Measurements from ENCODE around the gene PYGM.
A peak's percentile ranks its signal among the peaks of the same experiment; 100 is the strongest.

Gene PYGM

GRCh38 chr11:64759722-64760719 is at the start of gene PYGM:
Gene PYGM (minus strand): TSS chr11:64759974. CDS start chr11:64759898, 76 bp downstream.
- peak within 1 kb of the TSS; percentile 63 for H3K27ac ChIP-seq
- peak; percentile 88 for DNase-seq

GRCh38 chr11:64805481-64805880 is 45.7 kb upstream of the PYGM start:
- Histone ChIP-seq H3K9me3 (ENCODE audit: severe bottlenecking) (no peaks in the 10 kb centered on the region), H3K27ac (no peak overlapping the region), H3K4me3 (ENCODE audit: low read depth, low read length) (no peak overlapping the region), H3K36me3 (peaks cover 56% of the 10 kb centered on the region), H3K27me3 (ENCODE audit: insufficient read depth, low read depth, severe bottlenecking) (no peaks in the 10 kb centered on the region)
- TF ChIP-seq CTCF (IDR thresholded peaks at IDR 0.05; ENCODE audit: low read depth, low read length): no peak
- DNase-seq: no peak

More at GRCh38 chr11:64759722-64760719, at the start of gene PYGM:
- Histone ChIP-seq H3K9me3 (ENCODE audit: severe bottlenecking) (no peaks in the 10 kb centered on the region), H3K36me3 (peaks cover 25% of the 10 kb centered on the region), H3K4me3 (ENCODE audit: low read depth, low read length) (no peak within 1 kb of the TSS), H3K27me3 (ENCODE audit: insufficient read depth, low read depth, severe bottlenecking) (no peaks in the 10 kb centered on the region)
- no peak for TF ChIP-seq CTCF (IDR thresholded peaks at IDR 0.05; ENCODE audit: low read depth, low read length)

- H3K27ac ChIP-seq: peak overlapping the region; percentile 82
- no peak for DNase-seq
- H3K4me3 ChIP-seq (ENCODE audit: low read depth, low read length): no peak overlapping the region
- peaks cover 65% of the 10 kb centered on the region for H3K36me3 ChIP-seq
- no peaks in the 10 kb centered on the region for H3K27me3 ChIP-seq (ENCODE audit: insufficient read depth, low read depth, severe bottlenecking)
- H3K9me3 ChIP-seq (ENCODE audit: severe bottlenecking): no peaks in the 10 kb centered on the region
- TF ChIP-seq CTCF (IDR thresholded peaks at IDR 0.05; ENCODE audit: low read depth, low read length): peak; percentile 36; the same call in 1 of the 2 replicates
These were observed 44.8 kb upstream of the PYGM start for GRCh38 chr11:64804346-64805210.

- no peaks in the 10 kb centered on the region for H3K27me3 ChIP-seq (ENCODE audit: insufficient read depth, low read depth, severe bottlenecking)
- peak overlapping the region; percentile 82 for H3K27ac ChIP-seq
These were observed 44.1 kb upstream of the PYGM start for GRCh38 chr11:64803846-64804345.

More at GRCh38 chr11:64803846-64804345, 44.1 kb upstream of the PYGM start:
- TF ChIP-seq CTCF (IDR thresholded peaks at IDR 0.05; ENCODE audit: low read depth, low read length): no peak
- Histone ChIP-seq H3K9me3 (ENCODE audit: severe bottlenecking) (no peaks in the 10 kb centered on the region), H3K4me3 (ENCODE audit: low read depth, low read length) (peak overlapping the region; percentile 60), H3K36me3 (peaks cover 68% of the 10 kb centered on the region)
- no peak for DNase-seq
